HS-27A (cell line): ENCODE measurements around the gene HDAC10.

Experiments
- DNase-seq: peaks from one replicate; pipeline ENCODE4 v3.0.0-alpha.2; 2012; ENCODE audit warnings: low read depth, missing footprints

Gene HDAC10

DNA sequence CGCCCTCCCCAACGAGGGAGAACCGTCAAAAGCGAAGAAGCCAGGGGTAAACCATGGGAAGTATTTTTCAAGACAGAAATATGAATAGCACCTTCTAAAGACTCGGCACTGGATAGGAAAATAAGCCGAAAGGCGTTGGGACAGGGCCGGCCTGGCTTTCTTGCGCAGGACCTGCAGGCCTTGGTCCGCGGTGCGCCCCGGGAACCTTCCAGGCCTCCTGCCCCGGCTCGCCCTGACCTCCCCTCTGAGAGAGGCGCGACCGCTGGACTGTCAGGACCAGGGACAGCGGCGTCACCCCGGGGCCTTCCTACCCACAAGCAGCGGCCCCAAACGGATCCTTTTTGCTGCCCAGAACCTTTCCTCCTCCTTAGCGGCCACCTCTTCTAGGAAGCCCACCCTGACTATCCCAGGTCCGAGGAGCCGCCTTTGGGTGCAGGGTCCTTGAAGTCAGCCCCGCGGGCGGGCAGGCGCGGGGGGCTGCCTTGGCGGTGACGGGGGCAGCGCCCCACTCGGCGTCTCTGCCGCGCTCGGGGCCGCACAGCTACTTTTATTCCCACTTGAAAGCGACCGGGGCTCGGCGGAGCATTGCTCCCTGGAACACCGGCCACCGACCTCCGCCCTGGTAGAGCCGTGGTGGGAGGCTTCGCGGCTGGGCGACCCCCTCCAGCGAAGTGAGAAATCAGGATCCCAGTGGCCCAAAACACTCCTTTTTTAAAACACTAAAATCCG is 19.8 kb upstream of the HDAC10 start:
- DNase-seq = no peak

DNA sequence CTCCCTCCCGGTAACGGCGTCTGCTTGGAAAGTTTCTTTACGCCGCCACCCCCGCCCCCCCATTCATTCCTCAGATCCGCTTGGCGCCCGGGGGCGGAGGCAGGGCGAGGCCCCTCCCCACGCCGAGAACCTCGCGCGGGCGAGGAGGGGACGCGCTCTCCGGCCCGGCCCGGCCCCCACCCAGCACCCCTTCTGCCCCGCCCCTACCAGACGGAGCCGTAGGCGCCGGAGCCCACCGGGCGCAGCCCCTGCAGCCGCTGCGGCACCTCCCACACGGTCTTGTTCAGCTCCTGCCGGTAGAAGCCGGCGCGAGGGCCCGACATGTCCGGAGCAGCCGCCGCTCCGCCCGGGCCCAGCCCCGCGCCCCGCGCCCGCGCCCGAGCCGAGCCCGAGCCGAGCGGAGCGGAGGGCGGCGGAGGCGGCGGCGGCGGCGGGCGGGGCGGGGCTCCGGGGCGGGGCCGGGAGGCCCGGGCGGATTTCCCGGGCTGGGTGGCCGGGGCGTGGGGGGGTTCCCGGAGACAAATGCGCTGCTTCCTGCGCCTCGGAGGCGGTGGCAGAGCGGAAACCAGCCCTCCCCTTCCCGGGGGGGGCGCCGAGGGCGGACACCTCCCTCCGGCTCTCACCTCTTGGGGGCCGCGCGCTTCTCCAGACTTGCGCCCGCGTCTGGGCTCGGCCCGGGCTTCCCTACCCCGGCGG is 19.1 kb upstream of the HDAC10 start, which contains the start of gene MAPK11:
MAPK11 (minus strand) TSS at position 411 of the 696 bp plus-strand sequence; CDS start at position 323, 88 bp downstream.
- DNase-seq = no peak

DNA sequence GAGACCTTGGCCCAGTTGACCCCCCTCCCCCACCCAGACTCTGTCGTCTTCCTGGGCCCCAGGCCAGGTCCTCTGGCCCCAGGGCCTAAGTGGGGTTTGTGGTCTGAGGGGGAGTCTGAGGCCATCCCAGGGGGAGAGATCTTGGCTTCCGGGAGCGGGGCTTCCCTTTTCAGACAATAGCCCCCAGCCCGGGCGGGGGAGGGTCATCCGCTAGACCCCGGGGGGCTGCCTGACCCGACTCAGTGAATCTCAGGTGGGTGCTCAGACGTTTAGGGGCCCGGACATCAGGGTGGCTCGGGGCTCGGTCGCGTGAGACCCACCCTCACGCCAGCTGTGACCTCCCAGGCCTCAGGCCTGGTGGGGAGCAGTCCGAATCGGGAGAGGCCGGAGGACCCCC is 18.5 kb upstream of the HDAC10 start:
- no peak for DNase-seq

DNA sequence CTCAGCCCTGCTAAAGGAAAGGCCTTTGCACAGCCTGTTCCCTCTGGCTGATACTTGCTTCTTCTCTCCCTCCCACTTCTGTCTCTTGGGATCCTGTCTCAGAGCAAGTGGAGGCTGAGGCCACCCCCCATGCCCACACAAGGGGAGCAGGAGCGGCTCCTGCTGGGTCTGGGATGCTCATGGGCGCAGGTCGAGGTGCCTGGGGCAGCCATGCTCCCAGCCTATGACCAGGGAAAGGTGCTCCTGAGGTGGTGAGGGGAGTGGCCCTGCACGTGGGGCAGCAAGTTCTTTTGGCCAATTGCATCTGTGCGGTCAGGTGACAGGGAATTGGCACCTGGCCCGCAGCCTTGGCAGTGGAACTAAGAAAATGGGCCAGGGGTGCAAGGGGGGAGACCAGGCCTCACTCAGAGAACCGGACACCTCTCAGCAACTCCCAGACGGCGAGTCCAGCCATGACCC is 17.6 kb upstream of the HDAC10 start:
- DNase-seq = no peak

DNA sequence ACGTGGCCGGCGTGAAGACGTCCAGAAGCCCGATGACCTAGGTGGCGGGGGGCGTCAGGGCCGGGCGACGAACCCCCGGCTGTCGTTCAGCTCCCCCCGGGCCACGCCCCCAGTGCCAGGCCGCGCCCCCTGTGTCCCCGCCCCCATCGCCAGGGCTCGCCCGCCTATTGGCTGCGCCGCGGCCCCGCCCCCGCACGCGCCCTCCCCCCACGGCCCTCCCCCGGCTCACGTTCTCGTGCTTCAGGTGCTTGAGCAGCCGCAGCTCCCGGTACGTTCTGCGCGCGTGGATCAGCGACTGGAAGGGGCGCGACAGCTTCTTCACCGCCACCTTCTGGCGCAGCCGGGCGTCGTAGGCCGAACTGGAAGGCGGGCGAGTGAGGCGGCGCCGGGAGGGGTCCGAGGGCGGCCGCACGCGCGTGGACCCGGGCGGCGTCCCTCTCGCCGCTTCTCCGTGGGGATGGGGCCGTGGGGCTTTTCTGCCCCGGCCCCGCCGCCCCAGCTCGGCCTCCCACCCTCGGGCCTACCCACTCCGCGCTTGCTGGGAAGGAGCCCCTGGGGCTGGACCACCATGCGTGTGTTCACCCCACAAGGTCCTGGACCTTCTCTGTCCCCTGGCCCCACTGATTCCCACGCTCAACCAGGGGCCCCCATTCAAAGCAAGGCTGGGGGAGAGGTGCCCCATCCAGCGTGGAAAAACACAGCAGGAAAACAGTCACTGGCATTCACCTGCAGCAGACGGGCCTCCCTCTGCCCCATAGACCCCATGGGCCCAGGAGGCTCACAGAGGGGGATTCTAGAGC is 16.7 kb upstream of the HDAC10 start:
- no peak for DNase-seq

DNA sequence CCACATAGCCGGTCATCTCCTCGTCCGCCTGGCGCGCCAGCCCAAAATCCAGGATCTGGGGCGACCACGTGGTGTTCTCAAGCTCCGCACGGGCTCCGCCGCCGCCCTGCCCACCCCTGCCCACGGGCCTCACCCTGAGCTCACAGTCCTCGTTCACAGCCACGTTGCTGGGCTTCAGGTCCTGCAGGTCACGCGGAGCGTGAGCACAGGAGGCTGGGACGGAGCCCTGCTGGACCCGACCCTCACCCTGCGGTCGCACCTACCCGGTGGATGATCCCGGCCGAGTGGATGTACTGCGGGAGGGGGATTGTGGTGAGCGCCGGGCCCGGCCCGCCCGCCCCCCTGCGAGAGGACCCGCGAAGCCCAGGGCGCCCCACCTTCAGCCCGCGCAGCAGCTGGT is 15.9 kb upstream of the HDAC10 start:
- no peak for DNase-seq

DNA sequence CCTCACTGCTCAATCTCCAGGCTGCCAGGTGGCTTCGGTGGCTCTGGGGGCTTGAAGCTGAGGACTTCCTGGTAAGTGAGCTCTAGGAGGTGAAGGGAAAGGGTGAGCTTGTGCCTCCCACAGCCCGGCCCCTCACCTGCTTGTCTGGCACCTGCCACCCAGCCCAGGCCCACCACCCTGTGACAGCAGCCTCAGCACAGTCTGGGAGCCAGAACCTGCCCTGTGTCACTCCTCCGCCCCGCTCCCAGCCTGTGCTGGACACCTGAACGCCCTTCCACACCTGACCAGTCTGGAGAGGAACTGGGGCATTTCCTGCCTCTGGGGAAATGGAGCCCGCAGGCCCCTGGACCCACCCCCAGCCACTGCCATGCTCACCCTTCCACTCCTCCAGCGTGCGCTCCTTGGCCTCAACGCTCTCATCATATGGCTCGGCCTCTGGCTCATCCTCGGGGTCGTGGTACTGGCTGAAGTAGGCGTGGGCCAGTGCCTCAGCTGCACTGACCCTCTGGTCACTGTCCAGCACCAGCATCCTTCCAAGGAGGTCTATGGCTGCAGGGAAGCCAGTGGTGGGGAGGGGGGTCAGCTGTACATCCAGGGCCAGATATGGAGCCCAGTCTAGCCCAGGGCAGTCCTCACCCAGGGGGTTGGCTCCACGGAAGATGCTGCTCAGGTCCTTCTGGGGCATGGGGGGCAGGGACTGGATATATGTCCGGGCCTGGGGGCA is 14.0 kb upstream of the HDAC10 start:
- no peak for DNase-seq

DNA sequence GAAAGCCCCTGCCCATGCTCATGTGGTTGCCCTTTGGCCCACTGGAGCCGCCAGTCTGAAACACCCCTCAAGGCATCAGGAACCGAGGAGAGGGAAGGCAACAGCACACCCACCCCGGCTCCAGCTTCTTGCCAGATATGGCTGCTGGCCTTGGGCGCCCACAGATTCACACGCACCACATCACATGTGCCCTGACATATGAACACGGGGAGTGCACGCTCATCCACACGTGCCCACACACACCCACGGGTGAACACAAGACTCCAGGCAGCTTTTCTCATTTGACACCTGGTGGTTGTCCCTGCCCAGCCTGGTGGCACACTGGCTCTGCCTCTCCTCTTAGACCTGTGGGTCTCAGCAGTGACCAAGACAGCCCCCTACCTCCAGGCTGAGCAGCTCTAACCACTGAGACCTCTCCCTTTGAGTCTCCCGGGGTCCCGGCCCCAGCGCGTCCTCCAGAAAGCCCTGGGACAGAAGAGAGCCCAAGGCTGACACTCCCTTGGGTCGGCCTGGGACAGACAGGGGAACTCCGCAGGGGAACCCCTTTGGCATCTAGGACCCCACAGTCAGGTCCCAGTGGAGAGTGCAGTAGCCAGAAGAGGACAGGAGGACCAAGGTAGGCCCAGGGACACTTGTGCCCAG is 13.2 kb upstream of the HDAC10 start:
- DNase-seq = no peak

DNA sequence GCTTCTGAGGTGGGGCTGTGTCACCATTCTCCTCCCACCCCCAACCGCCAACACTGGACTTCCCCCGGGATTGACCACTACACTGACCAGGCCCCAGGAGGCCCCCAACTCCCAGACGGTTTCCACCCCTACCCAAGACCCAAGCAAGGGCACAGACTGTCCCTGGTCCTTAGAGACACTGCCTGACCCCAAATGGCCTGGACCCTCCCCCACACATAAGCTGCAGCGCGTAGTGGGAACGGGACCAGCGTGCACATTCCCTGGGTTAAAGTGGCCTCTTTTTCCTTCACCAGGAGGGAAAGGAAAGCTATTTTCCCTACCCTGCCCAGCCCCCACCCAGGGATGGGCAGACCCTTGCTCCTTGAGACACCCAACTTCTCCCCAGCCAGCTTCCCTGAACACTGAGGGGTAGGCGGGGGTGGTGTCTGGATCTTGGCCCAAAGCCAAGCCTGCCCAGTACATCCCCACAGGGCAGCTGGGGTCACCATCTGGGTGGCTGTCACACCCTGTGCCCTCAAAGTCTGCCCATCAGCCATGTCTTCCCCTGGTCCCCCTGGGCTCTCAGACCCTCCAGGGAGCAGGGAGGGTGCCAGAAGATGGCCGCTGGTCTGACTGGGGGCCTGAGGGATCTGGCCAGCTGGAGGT is 12.0 kb upstream of the HDAC10 start:
- no peak for DNase-seq

DNA sequence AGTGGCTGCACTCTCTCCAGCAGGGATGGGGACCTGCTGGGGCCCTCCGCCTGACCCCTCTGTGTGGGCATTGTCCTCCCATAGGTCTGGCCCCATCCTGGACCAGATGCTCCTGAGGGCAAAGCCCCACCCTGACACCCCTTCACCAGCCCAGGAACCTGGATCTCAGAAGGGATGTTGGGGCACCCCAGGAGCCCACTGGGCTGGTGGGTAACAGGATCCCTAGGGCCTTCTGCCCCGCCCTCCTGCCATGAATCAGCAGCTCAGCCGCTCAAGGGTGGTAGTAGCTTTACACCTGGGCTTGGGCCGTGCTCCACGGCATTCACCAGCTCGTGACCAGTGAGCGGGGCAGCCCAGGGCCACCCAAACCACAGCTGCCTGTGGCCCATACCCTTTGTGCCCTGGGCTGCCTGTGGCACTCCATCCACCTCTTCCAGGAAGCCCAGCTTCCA is 11.4 kb upstream of the HDAC10 start:
- DNase-seq = no peak

DNA sequence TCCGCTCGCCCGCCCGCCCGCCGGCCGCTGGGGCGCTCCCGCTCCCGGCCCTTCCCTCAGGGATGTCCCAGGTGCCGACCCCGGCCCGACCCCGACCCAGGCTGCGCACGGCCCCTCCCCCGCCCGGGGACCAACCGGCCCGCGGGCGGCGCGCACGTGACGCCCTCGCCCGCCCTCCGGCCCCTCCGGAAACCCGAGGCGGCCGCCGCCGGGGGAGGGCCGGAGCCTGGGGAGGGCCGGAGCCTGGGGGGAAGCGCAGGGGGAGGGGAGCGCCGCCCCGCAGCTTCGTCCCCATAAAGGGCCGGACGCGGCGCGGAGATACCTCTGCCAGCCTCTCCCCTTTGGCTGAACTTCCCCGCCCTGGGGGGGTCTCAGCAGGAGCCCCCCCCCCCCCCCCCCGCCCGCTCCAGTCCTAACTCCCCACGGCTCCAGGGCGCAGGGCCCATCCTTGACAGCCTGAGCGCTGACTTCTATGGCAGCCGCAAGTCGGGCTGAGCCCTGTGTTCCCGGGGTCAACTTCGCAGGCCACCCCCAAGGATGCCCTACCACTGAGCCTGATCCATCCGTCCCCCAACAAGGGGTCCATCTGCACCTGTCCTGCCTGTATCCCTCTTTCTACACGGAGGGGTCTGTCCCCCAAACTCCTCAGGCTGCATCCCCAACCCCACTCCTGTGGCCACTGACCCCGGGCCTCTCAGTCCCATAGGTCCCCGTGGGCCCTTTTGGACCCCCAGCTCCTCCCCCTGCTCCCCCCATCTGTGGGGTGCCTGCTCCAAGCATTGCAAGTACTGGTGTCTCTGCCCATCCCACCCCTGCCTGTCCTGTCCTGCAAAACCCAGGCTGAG is 10.8 kb upstream of the HDAC10 start, which contains the start of gene MAPK12:
MAPK12 (minus strand) TSS at position 69 of the 845 bp plus-strand sequence. CDS start 174 bp downstream, outside the sequence.
- DNase-seq = no peak

DNA sequence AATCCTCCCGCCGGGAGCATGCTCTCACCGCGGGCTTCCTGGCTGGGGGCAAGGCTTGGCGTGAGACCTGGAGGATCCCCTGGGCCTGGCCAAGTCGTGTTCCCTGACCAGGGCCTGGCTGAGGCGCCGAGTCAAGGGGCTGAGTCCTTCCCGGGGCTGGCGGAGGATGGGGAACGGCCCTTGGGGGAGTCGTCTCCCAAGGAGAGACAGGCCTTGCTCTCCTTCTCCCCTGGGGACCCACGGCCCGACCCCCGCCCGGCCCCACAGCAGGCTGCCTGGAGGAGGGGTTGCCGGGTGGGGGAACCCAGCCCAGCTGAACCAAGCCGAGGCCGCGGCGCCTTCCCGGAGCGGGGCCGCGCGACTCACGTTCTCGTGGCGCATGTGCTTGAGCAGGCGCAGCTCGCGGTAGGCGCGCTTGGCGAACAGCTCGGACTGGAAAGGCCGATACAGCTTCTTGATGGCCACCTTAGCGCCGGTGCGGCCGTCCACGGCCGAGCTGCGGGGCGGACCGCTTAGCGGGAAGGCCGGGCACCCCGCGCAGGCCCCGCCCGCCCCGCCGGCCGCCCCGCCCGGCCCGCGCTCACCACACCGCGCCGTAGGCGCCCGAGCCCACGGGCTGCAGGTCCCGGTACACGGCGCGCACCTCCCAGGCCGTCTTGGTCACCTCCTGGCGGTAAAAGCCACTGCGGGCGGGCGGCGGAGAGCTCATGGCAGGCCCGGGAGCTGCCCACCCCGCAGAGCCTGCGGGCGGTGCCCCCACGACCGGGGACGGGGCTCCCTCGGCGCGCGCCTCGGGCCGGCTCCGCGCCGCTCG is 9.9 kb upstream of the HDAC10 start:
- no peak for DNase-seq

DNA sequence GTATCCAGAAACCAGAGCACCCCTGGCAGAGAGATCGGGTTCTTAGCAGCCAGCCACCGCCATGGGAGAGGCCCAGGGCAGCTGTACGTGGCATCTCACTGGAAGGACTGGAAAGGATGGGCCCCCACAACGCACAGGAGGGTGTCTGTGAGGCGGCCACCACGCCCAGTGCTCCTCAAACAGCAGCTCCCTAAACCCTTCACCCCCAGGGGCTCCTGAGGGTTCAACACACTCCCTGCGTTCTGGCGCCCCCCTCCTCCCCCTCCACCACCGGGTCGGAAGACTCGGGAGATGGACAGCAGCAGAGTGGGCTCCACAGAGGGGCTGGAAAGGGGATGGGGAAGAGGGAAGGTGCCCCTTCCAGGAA is 9.4 kb upstream of the HDAC10 start:
- no peak for DNase-seq

DNA sequence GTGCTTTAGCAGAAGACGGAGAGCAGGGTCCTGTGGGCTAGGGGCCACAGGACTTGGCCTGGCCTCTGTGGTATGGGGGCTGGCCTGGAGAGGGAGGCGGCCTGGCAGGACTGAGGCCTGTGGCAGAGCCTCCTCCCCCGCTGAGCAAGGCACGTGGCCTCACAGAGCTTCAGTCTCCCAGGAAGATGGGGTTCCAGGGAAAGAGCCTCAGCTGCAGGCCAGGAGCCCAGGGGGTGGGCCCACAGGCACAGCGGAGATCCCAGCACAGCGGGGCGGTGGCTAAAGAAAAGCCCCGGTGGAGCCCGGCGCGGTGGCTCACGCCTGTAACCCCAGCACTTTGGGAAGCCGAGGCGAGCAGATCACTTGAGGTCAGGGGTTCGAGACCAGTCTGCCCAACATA is 8.2 kb upstream of the HDAC10 start:
- no peak for DNase-seq

DNA sequence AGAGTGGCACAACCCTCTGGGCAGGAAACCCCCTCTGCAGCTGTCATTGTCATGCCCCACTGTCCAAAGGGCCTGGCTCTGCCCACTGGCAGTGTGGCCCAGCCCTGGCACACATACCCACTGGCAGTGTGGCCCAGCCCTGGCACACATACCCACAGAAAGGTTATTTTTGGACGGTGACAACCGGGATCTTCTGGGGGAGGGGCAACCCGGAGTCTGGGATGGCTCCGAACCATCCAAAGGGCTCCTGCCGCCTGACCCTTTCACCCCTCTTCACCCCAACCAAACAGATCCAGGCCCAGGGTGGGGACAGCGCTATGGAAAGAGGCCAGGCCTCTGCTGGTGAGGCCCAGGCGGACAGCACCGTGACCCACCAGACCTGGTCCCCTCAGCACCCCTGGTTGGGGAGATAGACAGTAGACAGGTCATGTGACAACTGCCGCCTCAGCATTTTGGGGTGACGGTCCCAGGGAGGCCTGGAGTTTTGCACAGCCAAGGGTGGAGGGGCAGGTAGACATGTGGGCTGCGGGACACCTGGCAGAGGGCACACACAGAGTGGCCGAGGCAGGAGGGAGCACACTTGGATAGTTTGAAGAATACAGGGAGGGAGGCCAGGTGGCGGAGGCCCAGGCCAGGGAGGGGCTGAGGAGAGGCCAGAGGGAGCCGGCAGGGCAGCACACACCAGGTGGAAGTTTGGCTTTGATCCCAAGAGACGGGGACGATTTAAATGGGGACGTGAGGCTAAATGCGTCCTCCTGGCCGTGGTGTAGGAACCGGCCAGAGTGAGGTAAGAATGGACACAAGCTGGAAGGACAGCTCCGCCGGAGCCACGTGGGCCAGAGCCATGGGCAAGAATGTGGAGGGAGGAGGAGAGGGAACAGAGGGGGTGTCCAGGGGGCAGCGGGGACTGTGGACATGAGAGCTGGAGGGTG is 7.6 kb upstream of the HDAC10 start:
- no peak for DNase-seq

DNA sequence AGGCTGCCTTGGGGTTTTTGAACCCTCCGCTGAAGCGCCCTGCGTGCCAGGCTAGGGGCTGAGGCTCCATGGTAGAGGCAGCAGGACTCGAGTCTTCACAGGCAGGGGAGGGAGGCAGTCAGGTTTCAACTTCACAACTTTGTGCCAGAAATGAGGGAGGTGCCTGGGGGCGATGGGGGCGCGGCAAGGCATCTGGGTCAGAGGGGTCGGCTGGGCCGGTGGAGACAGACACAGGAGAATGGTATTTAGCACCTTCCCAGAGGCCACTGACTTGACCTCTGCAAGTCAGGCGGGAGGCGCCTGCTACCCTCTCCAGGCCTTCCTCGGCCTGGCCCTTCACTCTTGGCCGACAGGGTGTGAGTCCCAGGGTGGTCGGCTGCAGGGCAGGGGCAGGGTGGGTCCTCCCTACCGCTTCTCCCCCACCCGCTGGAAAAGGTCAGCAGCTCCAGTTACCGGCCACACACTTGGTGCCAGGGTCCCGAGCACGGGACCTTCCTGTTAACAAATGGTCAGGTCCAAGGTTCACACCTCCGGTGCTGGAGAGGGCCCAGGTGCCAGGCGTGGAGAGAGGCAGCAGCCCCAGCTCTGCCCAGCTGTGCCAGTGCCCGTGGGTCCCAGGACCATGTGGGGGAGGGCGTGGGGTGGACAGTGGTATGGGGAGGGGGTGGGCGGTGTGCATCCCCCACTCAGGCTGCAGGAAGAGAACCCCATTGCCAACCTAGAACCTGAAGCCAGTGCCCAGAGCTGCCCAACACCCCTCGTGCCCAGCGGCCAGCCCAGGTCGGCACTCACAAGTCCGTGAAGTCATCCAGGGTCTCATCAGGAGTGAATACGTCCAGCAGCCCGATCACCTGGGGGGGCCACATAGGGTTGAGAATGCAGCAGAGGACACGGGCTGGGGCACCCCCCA is 6.6 kb upstream of the HDAC10 start:
- no peak for DNase-seq

DNA sequence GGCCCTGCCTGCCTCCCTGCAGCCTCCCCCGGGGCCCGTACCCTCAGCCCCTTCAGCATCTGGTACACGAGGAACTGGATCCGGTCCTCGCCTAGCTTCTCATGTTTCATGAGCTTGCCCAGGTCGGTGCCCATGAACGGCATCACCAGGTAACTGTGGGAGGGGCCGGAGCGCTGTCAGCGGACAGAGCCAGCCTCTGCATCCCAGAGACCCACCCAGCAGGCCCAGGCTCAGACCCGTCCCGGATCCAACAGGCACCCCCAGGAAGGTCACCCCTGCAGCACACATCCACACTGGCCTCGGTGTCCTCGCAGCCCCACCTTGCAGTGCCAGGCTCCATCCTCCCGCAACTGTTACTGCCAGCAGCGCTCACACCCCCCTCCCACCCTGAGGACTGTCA is 6.0 kb upstream of the HDAC10 start:
- DNase-seq = no peak
